Activated gamma-delta T cell (primary cell): Measurements from ENCODE around the gene ZNF827.
A peak's percentile ranks its signal among the peaks of the same experiment; 100 is the strongest.

Experiments used
- DNase-seq: peaks from one replicate; lab custom pipeline; 2025; lab: John Stamatoyannopoulos, UW

Gene ZNF827

GRCh38 chr4:145762719-145763118 lies 175.9 kb downstream of the ZNF827 start:
- DNase-seq: no peak

DNA sequence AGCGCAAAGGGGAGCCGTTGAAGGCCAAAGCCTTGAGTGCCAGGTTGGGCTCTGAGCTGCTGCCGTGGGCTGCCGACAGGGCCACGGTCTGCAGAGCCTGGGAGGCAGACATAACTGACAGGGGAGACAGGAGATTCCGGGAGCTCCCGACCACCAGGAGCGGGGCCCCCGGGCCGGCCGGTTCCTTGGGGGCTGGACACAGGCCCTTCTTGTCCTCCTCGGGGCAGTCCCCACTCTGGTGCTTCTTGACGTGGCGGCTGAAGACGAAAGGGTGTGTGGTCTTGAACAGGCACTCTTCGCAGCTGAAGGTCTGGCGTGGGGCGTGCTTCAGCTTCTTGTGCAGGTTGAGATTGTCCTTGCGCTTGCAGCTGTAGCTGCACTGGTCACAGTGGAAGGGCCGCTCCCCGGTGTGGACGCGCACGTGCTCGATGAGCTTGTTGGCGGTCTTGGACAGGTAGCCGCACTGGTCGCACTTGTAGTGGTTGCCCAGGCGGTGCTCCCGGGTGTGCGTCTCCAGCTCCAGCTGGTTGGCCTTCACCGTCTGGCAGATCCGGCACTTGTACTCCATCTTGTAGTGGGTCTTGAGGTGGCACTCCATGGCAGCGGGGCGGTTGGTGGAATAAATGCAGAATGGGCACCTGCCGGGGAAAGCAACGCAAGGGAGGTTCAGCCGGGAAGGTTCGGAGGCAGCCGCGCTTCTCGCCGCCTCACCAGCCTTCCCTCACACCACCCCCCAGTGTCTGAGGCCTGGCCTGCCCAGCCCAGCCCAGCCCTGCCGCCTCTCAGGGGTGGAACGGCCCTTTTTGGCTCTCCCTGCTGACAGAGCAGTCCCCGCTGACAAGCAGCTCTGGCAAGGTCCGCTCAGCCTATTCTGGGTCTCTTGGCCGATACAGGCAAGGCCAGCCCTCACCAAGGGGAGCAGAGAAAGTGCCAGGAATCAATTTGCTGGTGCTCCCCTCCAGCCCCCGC lies 177.4 kb downstream of the ZNF827 start:
- peak; percentile 7 for DNase-seq

GRCh38 chr4:145760176-145760575 lies 178.4 kb downstream of the ZNF827 start:
- no peak for DNase-seq

- DNase-seq: no peak
Observed at GRCh38 chr4:145757188-145757587, 181.4 kb downstream of the ZNF827 start.

GRCh38 chr4:145756244-145756643 lies 182.4 kb downstream of the ZNF827 start:
- no peak for DNase-seq

DNA sequence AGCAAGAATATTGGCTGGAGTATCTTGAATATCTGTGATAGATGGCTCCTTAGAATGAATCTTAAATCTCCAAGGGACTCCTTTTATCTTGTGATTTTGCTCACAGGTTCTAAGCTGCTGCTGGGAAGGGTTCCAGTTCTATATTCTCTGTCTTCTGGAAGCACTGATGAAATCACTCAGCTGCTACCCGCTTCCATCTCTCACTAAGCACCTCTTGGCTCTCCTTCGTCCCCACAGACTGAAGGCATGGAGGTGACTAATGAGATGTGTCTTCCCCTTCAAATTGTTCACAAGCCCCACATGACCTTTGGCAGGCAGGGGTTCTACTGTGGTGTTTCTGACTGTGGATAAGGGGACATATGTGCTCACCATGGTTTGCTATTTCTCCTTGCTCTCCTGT lies 182.8 kb downstream of the ZNF827 start:
- no peak for DNase-seq

GRCh38 chr4:145743641-145744040 lies 195.0 kb downstream of the ZNF827 start:
- DNase-seq: no peak

GRCh38 chr4:145740806-145741205 lies 197.8 kb downstream of the ZNF827 start:
- no peak for DNase-seq

- DNase-seq: no peak
Observed at GRCh38 chr4:145739845-145740244, 198.8 kb downstream of the ZNF827 start.

DNA sequence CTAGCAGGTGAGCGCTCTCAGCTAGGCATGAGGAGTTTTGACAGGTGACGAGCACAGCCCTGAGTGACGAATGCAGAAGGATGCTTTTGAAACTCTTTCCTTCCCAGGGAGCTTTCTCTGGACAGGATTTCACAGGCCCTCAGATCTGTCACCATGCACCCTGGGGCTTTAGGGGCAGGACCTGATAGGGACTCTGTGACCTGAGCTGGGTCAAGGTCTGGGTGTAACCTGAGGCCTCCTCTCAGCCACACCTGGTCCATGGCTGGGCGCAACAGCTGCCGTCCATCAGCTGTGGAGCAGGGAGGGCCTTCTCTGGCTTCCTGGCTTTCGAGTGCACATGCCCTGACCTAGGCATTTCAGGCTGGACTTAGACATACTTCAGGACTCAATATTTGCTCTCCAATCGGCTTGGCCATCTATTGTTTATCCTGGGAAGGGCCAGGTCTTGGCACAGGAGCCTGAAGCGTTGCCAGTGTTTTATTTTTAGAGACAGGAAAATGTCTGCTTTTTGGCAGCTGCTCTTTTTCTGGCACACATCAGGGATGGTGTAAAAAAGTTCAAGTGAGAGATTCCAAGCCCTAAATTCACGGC lies 202.3 kb downstream of the ZNF827 start:
- DNase-seq: no peak

GRCh38 chr4:145735827-145736226 lies 202.8 kb downstream of the ZNF827 start:
- no peak for DNase-seq

DNA sequence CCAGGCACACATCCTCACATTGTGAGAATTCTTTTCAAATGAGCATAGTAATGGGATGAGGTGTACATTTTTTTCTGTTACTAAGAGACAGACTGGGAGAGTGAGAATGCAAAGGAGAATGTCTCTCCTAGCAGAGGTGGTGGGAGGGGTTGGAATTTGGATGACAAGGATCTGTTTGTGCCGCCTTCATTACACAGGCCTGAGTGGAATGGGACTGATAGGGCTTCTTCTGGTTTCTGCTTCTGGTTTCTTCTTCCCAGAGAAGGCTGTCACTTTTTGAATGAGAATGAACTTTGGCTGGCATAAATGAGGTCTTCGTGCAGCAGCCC lies 203.3 kb downstream of the ZNF827 start:
- no peak for DNase-seq

DNA sequence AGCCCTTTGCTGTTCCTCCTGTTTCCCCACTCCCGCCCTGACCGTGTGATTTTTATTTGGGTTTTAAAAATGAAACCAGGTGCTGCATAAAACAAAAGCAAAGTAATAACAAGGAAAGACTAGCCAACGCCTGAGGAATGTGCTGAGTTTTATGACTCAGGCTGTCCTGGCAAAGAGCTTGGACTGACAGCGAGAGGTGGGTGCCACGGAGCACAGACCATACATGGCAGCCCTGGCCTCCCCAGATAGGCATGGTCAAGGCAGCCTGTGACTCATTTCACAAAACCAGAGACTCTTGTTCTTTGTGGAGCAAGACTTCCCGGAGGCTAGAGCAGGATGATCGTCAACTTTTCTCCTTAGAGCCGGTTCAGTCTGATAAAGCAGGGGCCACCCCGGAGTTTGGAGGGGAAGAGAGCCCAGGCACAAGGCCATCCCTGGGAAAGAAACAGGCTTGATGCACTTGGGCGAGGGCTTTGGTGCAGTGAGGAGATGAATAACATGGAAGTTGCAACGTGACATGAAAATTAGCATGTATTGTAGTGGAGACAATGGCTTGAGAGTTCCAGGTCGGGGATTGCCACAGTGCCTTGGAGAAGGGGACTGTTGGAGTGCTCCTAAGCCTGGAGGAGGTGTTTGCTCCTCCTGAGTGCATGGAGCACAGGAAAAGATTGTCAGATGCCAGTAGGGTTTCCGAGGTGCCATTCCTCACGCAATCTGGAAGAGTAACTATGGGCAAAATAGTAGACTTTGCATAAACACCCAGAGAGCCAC lies 203.9 kb downstream of the ZNF827 start:
- DNase-seq: no peak

DNA sequence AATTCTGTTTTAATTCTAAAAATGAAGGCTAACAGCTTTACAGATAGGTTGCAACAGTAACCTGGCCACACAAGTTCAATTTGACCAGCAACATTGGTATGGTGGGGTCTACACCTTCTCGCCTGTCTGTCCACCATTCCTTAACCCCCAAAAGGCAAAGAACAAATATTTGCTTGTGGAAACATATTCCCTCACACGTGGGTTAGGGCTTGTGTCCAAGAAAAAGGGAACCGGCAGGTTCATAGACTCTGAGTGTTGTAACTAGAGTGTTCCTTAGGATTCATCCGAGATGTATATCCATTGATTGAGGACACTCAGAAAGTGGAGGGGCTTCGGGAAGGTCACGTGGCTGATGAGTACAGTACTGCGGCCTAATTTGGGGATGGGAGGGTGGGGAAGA lies 204.6 kb downstream of the ZNF827 start:
- no peak for DNase-seq

DNA sequence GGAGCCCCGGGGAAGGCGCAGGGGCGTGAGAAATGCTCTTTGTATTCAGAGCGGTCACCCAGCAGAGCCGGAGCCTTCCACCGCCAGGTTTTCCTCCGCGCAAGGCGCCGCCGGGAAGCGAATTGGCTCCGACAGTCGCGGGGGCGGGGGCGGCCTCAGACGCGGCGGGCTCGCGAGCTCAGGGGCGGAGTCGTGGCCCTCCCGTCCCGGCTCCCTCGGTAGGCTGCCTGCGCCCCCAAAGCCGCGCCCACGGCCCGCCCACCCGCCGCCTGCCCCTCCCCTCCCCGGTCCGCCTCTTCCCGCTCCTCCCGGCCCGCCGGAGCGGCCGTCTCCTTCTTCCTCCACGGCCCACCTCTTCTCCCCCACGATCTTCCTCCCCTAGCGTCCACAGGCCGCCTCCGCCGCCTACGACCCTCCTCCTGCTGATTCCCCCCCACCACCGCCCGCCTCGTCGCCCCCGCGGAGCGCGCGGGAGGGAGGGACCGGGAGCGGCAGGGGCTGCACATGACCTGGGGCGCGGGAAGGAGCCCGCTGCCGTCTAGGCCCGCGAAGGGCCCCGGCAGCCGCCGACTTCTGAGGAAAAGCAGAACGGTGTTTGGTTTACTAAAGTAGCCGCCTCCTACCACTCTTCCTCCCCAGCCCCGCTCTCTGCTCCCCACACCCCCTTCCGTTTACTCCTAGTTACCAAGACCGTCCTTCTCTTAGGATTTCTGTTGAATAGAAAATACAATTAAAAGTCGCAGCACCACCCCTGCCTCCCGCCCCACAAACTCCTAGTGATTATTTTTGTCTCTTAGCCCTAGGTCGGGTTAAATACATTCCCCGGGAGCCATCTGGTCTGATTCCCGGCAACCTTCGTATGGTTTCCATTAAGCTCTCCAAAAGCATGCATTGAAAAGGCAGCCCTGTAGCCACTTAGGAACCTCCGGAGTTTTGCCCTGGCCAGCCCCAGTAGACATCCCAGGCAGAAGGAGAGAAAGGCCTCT lies 205.4 kb downstream of the ZNF827 start:
- DNase-seq: peak; percentile 73

DNA sequence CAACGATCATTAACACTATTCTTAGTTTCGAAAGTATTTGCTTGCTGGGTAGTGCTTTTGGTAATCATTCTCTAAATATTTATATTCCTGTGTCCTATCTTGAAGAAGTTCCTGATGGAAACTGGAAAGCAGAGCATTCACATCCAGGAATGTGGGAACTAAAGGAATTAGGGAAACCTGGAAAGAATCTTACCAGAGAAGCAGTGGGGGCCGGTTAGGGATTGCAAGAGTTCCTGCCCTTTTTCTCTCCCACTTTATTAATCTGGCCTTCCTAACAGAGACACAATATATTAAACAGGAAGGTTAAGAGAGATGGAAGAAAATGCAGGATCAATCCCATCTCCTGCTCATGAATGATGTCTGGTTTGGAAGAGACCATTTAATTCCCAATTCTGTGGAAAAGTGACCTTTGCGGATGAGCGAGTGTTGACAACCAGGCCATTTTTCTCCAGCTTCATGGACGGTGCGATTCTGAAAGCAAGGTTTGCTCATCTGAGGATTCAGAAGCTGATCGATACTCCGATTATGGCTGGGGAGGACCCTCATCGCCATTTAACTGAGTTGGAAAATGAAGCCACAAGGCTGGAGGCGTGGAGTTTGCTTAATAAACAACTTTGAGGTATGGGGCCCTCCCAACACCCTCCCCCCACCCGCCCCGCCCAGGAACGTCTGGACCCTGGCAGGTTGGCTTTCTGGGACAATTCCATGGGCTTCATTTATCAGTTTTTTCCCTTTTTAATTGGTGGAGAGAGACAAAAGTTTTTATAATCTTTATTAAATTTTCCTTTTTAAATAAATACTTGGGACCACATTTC lies 206.4 kb downstream of the ZNF827 start:
- DNase-seq: no peak

- no peak for DNase-seq
Observed at GRCh38 chr4:145731028-145731427, 207.6 kb downstream of the ZNF827 start.

DNA sequence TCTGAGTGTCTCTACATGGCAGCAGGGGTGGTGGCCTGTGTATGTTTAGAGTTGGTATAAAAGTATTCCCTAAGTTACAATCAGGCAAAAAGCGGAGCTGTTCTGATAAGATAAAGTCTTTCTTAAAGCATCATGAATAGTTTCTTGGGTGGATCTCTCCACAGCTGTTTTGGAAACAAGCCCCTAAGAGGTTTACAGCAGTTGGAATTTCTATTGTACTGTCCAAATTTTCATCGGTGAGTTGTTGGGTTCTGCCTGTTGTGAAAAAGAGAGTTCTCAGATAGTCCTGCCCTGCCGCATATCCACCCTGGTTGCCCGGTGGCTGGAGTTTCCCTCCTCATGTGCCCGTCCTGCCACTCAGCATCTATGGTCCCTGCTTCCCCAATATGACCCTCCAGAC lies 208.6 kb downstream of the ZNF827 start:
- no peak for DNase-seq

GRCh38 chr4:145723336-145723735 lies 215.3 kb downstream of the ZNF827 start:
- DNase-seq: no peak

- DNase-seq: no peak
Observed at GRCh38 chr4:145722561-145722960, 216.1 kb downstream of the ZNF827 start.

DNA sequence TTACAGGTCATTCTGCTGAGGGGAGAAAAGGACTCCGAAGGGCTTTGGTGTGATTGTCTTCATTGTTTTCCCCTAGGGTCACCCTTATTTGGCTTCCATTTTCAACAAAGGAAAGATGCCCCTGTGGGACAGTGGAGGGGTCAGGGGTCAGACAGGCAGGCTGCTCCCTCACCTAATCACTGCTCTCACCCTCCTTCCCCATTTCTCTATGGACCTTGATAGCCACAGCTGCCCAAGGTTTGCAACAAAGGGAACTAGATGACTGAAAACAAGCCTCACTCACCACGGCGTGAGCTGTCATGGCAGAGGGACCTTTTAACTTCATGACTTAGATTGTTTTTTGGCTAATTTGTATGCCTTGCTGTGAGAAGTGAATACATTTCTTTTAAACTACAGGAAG lies 218.0 kb downstream of the ZNF827 start:
- DNase-seq: no peak
